Karpas-422 (cell line): Measurements from ENCODE around the gene ACTN4. TPM values are rescaled to one million over a fixed set of nuclear protein-coding genes. Genes with fewer than 3 reads are reported as not detected.

Experiments used
- DNase-seq: peaks from one replicate; pipeline ENCODE4 v3.0.0-alpha.2; 2015
- H2AFZ ChIP-seq: fragments of 200-600 bp; sonication (generic); 2 replicates; pipeline ENCODE4 v1.6.1; 2014; ENCODE audit warnings: antibody characterized with exemption, low read length, mixed read lengths
- H3K27ac ChIP-seq: fragments of 200-600 bp; sonication (generic); 2 replicates; pipeline ENCODE4 v1.5.1; 2014; ENCODE audit warnings: mild to moderate bottlenecking, low read length, moderate library complexity
- H3K27me3 ChIP-seq: fragments of 200-600 bp; sonication (generic); 2 replicates; pipeline ENCODE4 v1.6.1; 2014; ENCODE audit warnings: low read length, mixed read lengths
- H3K36me3 ChIP-seq: fragments of 200-600 bp; sonication (generic); 2 replicates; pipeline ENCODE4 v1.6.1; 2014; ENCODE audit warnings: low read length, mixed read lengths; ENCODE audit not compliant: insufficient read depth
- H3K4me1 ChIP-seq: fragments of 200-600 bp; sonication (generic); 2 replicates; pipeline ENCODE4 v1.6.1; 2014; ENCODE audit warnings: mild to moderate bottlenecking, low read length, mixed read lengths
- H3K4me2 ChIP-seq: fragments of 200-600 bp; sonication (generic); 2 replicates; pipeline ENCODE4 v1.6.1; 2014; ENCODE audit warnings: low read length, low read depth, mild to moderate bottlenecking; ENCODE audit not compliant: poor library complexity, severe bottlenecking
- H3K4me3 ChIP-seq: fragments of 200-600 bp; sonication (generic); 2 replicates; pipeline ENCODE4 v1.5.1; 2014; ENCODE audit warnings: mild to moderate bottlenecking, antibody characterized with exemption, low read length, mixed read lengths
- H3K79me2 ChIP-seq: fragments of 200-600 bp; sonication (generic); 2 replicates; pipeline ENCODE4 v1.6.1; 2014; ENCODE audit warnings: mild to moderate bottlenecking, low read length, mixed read lengths
- H3K9ac ChIP-seq: fragments of 200-600 bp; sonication (generic); 2 replicates; pipeline ENCODE4 v1.6.0; 2014; ENCODE audit warnings: low read length
- H3K9me2 ChIP-seq: fragments of 200-600 bp; sonication (generic), shearing (Covaris generic); replicated peaks from 2 replicates; pipeline ENCODE4 v1.6.0; 2014; ENCODE audit warnings: mild to moderate bottlenecking, low read length, moderate library complexity; ENCODE audit not compliant: insufficient read depth
- H3K9me3 ChIP-seq: fragments of 300-700, 200-600 bp; sonication (generic); 2 replicates; pipeline ENCODE4 v1.6.1; 2014; ENCODE audit warnings: low read length, mixed read lengths
- H4K20me1 ChIP-seq: fragments of 200-600 bp; sonication (generic); 2 replicates; pipeline ENCODE4 v1.6.1; 2014; ENCODE audit warnings: mild to moderate bottlenecking, antibody characterized with exemption, low read length, low read depth; ENCODE audit not compliant: insufficient read depth
- total RNA-seq: library from RNA; depleted of rRNA; stranded (reverse); fragments of >200 nt; shearing (Covaris generic); gene quantifications from 2 replicates; pipeline ENCODE4 v1.2.3, GENCODE V29; 2014; ENCODE audit warnings: low replicate concordance

Gene ACTN4
- total RNA-seq, 1 experiment from 2014 or later: 54.6 TPM

DNA sequence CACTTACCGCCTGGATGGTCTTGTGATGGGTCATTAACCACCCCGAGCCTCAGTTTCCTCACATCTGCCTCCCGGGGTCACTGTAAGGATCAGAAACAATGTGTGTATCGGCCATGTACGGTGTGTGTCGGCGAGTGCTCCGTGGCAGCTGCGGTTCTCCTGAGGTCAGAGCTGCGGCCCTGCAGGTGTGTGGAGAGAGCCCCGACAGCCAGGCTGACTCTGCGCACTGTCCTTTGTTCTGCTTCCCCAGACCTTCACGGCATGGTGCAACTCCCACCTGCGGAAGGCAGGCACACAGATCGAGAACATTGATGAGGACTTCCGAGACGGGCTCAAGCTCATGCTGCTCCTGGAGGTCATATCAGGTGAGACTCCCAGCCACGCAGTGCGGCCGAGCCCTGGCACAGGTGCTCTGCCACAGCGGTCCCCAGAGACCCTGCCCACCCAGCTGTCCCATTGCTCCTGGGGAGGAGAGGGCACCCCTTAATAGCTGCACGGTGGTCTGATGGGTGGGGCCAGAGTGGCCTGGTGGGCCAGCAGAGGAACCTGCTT is 53.0 kb downstream of the ACTN4 start:
- Histone ChIP-seq H3K9me2 (no peaks in the 10 kb centered on the region), H2AFZ (no peak overlapping the region), H3K9me3 (no peaks in the 10 kb centered on the region), H3K36me3 (no peaks in the 10 kb centered on the region), H4K20me1 (peaks cover 12% of the 10 kb centered on the region; the same call in 1 of the 2 replicates), H3K4me1 (peaks cover 3% of the 10 kb centered on the region), H3K9ac (no peak overlapping the region), H3K27ac (no peak overlapping the region), H3K4me3 (no peak overlapping the region), H3K79me2 (peaks cover 40% of the 10 kb centered on the region), H3K27me3 (no peaks in the 10 kb centered on the region), H3K4me2 (no peak overlapping the region)
- DNase-seq: no peak

DNA sequence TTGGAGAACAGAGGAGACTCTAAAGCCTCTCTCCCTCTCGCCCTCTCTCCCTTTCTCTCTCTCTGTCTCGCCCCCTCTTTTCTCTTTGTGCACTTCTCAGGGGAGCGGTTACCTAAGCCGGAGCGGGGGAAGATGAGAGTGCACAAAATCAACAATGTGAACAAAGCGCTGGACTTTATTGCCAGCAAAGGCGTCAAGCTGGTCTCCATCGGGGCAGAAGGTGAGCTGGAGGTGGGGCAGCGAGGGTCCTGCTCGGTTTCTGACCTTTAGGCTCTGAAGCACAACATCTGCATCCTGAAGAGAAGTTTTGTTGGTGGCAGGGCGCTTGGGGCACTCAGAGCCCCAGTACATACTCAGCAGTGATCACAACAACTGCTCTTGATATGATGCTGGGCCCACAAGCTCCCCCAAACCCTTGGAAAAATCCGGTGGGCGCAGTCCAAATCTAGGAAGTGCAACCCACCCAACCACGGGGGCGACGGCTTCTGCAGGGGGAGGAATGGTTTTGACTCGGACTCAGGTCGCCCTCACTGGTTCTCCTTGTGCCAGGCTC is 53.5 kb downstream of the ACTN4 start:
- Histone ChIP-seq H3K27me3 (no peaks in the 10 kb centered on the region), H2AFZ (no peak overlapping the region), H4K20me1 (peaks cover 12% of the 10 kb centered on the region; the same call in 1 of the 2 replicates), H3K9me2 (no peaks in the 10 kb centered on the region), H3K9ac (no peak overlapping the region), H3K4me3 (no peak overlapping the region), H3K4me2 (no peak overlapping the region), H3K4me1 (no peaks in the 10 kb centered on the region), H3K27ac (no peak overlapping the region), H3K36me3 (no peaks in the 10 kb centered on the region), H3K79me2 (peaks cover 35% of the 10 kb centered on the region), H3K9me3 (no peaks in the 10 kb centered on the region)
- no peak for DNase-seq

- no peaks in the 10 kb centered on the region for H3K36me3 ChIP-seq
- no peak overlapping the region for H3K9ac ChIP-seq
Observed at GRCh38 chr19:38701455-38702063, 54.1 kb downstream of the ACTN4 start.

DNA sequence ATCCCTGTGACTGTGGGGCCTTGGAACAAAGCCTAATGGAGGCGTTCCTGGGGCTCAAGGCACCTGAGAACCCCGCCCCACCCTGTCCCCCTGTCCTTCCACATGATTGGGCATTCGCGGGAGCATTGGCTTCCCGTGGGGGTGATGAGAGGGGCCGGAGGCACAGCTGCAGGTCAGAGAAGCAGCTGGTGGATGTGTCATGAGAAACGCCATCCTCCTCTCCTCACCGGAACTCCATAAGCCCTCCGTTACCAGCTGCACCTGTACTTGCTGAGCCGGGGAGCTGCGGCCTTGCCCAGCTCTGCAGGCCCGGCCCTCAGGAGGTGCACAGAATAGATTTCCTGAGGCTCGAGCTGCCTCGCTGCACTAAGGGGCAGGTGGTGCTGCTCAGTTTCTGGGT is 54.8 kb downstream of the ACTN4 start:
- Histone ChIP-seq H3K9ac (no peak overlapping the region), H3K27ac (no peak overlapping the region), H3K9me3 (no peaks in the 10 kb centered on the region), H3K79me2 (peaks cover 22% of the 10 kb centered on the region), H3K4me3 (no peak overlapping the region), H3K36me3 (no peaks in the 10 kb centered on the region), H4K20me1 (peaks cover 6% of the 10 kb centered on the region; the same call in 1 of the 2 replicates), H3K4me2 (no peak overlapping the region), H3K27me3 (no peaks in the 10 kb centered on the region), H3K9me2 (no peaks in the 10 kb centered on the region), H2AFZ (no peak overlapping the region), H3K4me1 (no peaks in the 10 kb centered on the region)
- DNase-seq: no peak

More at GRCh38 chr19:38701455-38702063, 54.1 kb downstream of the ACTN4 start:
- Histone ChIP-seq H3K27me3 (no peaks in the 10 kb centered on the region), H3K9me2 (no peaks in the 10 kb centered on the region), H3K4me2 (no peak overlapping the region), H4K20me1 (peaks cover 10% of the 10 kb centered on the region; the same call in 1 of the 2 replicates), H3K27ac (no peak overlapping the region), H3K79me2 (peaks cover 29% of the 10 kb centered on the region), H3K4me1 (no peaks in the 10 kb centered on the region), H3K9me3 (no peaks in the 10 kb centered on the region), H3K4me3 (no peak overlapping the region), H2AFZ (no peak overlapping the region)
- DNase-seq: no peak

DNA sequence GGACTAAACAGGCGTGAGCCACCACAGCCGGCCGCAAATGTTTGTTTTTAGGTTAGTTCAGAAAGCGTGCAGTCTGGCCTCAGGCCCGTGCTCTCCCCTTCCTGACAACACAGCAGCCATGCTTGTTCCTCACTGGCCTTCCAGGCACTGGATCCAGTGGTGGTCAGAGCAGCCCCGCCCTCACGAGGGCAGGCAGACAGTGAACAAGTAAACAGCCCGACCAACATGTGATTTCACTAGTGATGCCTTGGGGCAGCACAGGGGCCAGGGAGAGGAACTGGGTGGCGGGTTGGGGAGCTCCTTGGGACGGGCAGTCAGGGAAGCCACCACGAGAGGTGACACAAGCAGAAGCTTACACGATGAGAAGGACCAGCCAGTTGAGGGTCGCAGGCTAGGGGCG is 56.1 kb downstream of the ACTN4 start:
- no peak overlapping the region for H3K27ac ChIP-seq
- H3K4me2 ChIP-seq: no peak overlapping the region
- H3K9me3 ChIP-seq: no peaks in the 10 kb centered on the region
- H3K36me3 ChIP-seq: no peaks in the 10 kb centered on the region
- H3K79me2 ChIP-seq: peaks cover 13% of the 10 kb centered on the region
- no peak overlapping the region for H3K9ac ChIP-seq
- DNase-seq: no peak
- no peaks in the 10 kb centered on the region for H3K4me1 ChIP-seq
- peaks cover 6% of the 10 kb centered on the region; the same call in 1 of the 2 replicates for H4K20me1 ChIP-seq
- no peaks in the 10 kb centered on the region for H3K9me2 ChIP-seq
- H3K4me3 ChIP-seq: no peak overlapping the region
- H2AFZ ChIP-seq: no peak overlapping the region
- no peaks in the 10 kb centered on the region for H3K27me3 ChIP-seq

DNA sequence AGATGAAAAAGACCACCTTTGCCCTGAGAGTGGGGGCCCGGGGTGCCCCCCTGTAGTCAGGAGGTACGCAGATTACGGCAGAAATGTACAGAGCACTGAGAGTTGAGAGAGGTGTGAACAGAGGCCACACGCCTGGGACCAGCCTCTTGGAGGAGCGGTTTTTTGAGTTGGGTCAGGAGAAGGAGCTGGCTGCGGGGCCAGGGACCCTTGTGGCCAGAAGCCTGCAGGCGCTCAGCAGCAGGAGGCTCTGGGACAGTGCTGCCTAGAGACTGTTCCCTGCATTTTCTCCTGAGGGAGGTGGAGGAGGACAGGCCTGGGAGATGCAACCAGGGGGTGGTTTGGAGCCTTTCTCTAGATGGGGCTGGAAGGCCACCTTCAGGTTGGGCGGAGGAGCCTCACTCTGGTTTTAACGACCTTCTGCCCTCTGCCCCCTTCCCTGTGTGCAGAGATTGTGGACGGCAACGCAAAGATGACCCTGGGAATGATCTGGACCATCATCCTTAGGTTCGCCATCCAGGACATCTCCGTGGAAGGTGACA is 57.1 kb downstream of the ACTN4 start:
- Histone ChIP-seq H3K36me3 (no peaks in the 10 kb centered on the region), H3K9ac (no peak overlapping the region), H3K79me2 (peaks cover 4% of the 10 kb centered on the region; the same call in 1 of the 2 replicates), H3K9me3 (no peaks in the 10 kb centered on the region), H3K4me1 (no peaks in the 10 kb centered on the region), H3K4me2 (no peak overlapping the region), H3K4me3 (no peak overlapping the region), H2AFZ (no peak overlapping the region), H3K27me3 (no peaks in the 10 kb centered on the region), H3K27ac (no peak overlapping the region), H4K20me1 (peaks cover 5% of the 10 kb centered on the region; the same call in 1 of the 2 replicates), H3K9me2 (no peaks in the 10 kb centered on the region)
- DNase-seq: no peak

- Histone ChIP-seq H3K4me1 (no peaks in the 10 kb centered on the region), H3K9me3 (no peaks in the 10 kb centered on the region), H3K36me3 (no peaks in the 10 kb centered on the region), H4K20me1 (no peaks in the 10 kb centered on the region), H3K27me3 (no peaks in the 10 kb centered on the region), H3K4me2 (no peak overlapping the region), H2AFZ (no peak overlapping the region), H3K9me2 (no peaks in the 10 kb centered on the region), H3K9ac (no peak overlapping the region), H3K79me2 (no peaks in the 10 kb centered on the region), H3K27ac (no peak overlapping the region), H3K4me3 (no peak overlapping the region)
- no peak for DNase-seq
Observed at GRCh38 chr19:38705197-38706019, 58.0 kb downstream of the ACTN4 start.
